ENCODE data around the gene TRIM71.

TRIM71 gene

GRCh38 chr3:32868719-32869512 is 51.1 kb downstream of the TRIM71 start:
- no peak for DNase-seq

GRCh38 chr3:32869513-32870047 is 51.8 kb downstream of the TRIM71 start:
- DNase-seq: no peak

- DNase-seq: no peak
Measured at GRCh38 chr3:32870373-32871095, 52.7 kb downstream of the TRIM71 start.

- DNase-seq: no peak
Measured at GRCh38 chr3:32871273-32871672, 53.5 kb downstream of the TRIM71 start.

GRCh38 chr3:32872487-32873382 is 54.9 kb downstream of the TRIM71 start:
- no peak for DNase-seq

GRCh38 chr3:32873531-32874130 is 55.8 kb downstream of the TRIM71 start:
- no peak for DNase-seq

- DNase-seq: no peak
Measured at GRCh38 chr3:32876920-32877319, 59.1 kb downstream of the TRIM71 start.

GRCh38 chr3:32877598-32877997 is 59.8 kb downstream of the TRIM71 start:
- DNase-seq: no peak

- DNase-seq: no peak
Measured at GRCh38 chr3:32880225-32880624, 62.4 kb downstream of the TRIM71 start.

GRCh38 chr3:32881624-32882023 is 63.8 kb downstream of the TRIM71 start:
- no peak for DNase-seq

- DNase-seq: no peak
Measured at GRCh38 chr3:32882189-32882588, 64.4 kb downstream of the TRIM71 start.

GRCh38 chr3:32882603-32883025 is 64.8 kb downstream of the TRIM71 start:
- DNase-seq: no peak

- DNase-seq: no peak
Measured at GRCh38 chr3:32883817-32884216, 66.0 kb downstream of the TRIM71 start.

- DNase-seq: no peak
Measured at GRCh38 chr3:32884591-32884990, 66.8 kb downstream of the TRIM71 start.

- DNase-seq: no peak
Measured at GRCh38 chr3:32885283-32885901, 67.6 kb downstream of the TRIM71 start.

- DNase-seq: no peak
Measured at GRCh38 chr3:32886296-32886695, 68.5 kb downstream of the TRIM71 start.

GRCh38 chr3:32886911-32887310 is 69.1 kb downstream of the TRIM71 start:
- DNase-seq: no peak

GRCh38 chr3:32888739-32889138 is 70.9 kb downstream of the TRIM71 start:
- DNase-seq: no peak

GRCh38 chr3:32890420-32891276 is 72.9 kb downstream of the TRIM71 start:
- no peak for DNase-seq

- DNase-seq: no peak
Measured at GRCh38 chr3:32891365-32891764, 73.6 kb downstream of the TRIM71 start.

Data from cerebellar nuclear complex (tissue), 1 donor.